ENCODE data around the gene TLCD1.
A peak's percentile ranks its signal among the peaks of the same experiment; 100 is the strongest.
"Not testable (repeated sequence)": the region's sequence is repeated elsewhere in the genome, so short reads cannot be mapped to it uniquely, and the experiment has no call there.

The TLCD1 gene

GRCh38 chr17:28746611-28747050, 20.6 kb upstream of the TLCD1 start:
- no peak for FAIRE-seq

- FAIRE-seq, result no peak
Measured at GRCh38 chr17:28745786-28746411, 19.9 kb upstream of the TLCD1 start.

- FAIRE-seq, result no peak
Measured at GRCh38 chr17:28744972-28745785, 19.1 kb upstream of the TLCD1 start.

- no peak for FAIRE-seq
Measured at GRCh38 chr17:28744104-28744971, 18.3 kb upstream of the TLCD1 start.

DNA sequence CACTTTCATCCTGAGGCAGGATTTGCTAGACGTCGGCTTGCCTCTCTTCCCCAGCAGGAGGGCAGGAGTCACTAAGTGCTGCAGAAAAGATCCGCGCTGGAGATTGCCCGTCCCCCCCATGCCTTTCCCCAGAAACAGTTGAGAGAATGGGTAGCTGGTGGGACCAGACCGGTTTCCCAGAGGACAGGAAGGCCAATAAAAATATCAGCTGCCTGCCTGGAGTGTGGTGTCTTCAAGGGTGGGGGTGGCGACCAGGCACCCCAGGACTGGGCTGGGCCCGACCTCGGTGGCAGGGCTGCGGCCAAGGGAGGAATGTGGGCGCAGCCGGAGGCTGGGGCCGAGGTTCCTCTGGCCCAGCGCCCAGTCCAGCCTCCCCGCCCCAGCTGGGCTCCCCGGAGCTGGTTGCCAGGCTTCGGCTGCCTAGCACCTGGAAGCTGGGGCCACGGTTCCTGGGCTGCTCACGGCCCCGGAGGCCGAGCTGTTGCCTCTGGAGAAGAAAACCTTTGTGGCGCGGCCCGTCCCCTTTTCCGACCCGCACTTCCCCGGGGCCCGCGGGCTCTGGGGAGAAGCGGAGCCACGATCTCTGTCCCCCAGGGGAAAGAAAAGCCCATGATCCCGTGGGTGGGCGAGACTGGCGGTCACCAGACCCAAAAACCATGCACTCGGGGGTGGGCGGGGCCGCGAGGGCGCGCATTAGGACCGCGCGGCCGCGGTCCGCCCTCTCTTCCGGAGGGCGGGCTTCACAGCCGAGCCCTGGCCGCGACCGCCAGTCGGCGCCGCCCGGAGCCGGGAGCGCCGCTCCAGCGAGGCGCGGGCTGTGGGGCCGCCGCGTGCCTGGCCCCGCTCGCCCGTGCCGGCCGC, 17.4 kb upstream of the TLCD1 start, which contains the start of gene TRAF4:
Gene TRAF4, plus strand, starts transcription at position 769 of the 861 bp plus-strand sequence. CDS start 102 bp downstream, outside the sequence.
- no peak for FAIRE-seq

DNA sequence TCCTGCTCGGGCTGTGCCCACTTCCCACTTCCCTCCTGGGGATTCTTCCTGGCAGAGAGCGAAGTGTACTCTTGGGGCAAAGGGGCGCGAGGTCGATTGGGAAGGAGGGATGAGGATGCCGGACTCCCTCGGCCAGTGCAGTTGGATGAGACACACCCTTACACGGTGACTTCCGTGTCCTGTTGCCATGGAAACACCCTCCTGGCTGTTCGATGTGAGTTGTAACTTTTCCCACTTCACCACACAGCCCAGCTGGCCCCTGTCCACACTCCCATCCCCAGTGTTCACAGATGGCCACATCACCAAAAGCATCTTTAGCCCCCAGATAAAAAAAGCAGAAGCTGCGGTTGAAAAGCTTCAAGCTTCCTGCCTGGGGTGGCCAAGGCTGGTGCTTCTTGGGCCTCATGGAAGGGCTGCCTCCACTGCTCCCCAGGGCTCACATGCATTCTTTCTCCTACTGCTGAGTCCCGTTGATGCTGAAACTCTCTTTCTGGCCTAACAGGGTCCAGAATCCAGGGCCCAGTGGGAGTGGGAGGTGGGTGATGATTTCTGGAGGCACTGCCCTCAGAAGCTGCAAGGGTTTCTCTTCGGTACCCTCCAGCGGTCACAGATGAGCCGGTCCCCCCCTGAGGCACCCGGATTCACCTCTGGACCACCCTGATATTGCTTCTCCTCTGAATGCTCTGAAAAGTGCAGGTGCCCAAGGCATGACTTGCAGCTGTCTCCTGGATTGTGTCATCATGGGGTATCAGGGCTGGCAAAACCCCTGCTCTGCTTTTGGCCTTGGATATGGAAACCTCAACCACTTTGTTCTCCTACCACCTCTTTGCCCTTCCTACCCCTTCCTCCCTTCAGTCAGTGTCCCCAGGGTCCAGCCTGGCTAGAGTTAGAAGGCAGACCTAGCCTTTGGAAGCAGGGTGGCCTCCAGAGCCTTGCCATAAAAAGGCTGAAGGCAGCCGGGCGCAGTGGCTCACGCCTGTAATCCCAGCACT, 15.6 kb upstream of the TLCD1 start:
- FAIRE-seq, result no peak

GRCh38 chr17:28740406-28741357, 14.6 kb upstream of the TLCD1 start:
- FAIRE-seq, result no peak

GRCh38 chr17:28738680-28739384, 12.8 kb upstream of the TLCD1 start:
- no peak for FAIRE-seq

GRCh38 chr17:28737770-28738679, 12.0 kb upstream of the TLCD1 start:
- FAIRE-seq, result no peak

- no peak for FAIRE-seq
Measured at GRCh38 chr17:28737316-28737715, 11.3 kb upstream of the TLCD1 start.

DNA sequence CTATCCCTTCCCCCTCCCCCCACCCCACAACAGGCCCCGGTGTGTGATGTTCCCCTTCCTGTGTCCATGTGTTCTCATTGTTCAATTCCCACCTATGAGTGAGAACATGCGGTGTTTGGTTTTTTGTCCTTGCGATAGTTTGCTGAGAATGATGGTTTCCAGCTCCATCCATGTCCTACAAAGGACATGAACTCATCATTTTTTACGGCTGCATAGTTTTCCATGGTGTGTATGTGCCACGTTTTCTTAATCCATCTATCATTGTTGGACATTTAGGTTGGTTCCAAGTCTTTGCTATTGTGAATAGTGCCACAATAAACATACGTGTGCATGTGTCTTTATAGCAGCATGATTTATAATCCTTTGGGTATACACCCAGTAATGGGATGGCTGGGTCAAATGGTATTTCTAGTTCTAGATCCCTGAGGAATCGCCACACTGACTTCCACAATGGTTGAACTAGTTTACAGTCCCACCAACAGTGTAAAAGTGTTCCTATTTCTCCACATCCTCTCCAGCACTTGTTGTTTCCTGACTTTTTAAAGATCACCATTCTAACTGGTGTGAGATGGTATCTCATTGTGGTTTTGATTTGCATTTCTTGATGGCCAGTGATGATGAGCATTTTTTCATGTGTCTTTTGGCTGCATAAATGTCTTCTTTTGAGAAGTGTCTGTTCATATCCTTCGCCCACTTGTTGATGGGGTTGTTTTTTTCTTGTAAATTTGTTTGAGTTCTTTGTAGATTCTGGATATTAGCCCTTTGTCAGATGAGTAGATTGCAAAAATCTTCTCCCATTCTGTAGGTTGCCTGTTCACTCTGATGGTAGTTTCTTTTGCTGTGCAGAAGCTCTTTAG, 10.1 kb upstream of the TLCD1 start:
- not testable (repeated sequence) for FAIRE-seq

DNA sequence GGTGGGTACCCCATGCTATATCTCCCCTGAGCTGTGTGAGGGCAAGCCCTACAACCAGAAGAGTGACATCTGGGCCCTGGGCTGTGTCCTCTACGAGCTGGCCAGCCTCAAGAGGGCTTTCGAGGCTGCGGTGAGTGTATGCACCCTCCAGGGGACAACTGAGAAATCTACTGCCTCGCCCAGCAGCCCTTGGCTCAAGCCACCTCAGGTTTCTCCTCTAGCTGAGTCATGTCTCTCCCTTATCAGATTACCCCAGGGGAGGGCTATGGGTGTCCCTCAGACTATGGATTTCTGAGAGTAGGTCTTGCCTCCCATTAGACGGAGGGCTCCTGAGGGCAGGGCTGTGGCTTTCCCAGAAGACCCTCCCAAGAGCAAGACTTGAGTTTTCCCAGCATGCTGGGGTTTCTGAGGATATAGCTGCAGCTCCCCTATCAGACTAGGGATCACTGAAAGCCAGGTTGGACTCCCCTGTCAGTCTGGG, 9.2 kb upstream of the TLCD1 start:
- FAIRE-seq, result no peak

DNA sequence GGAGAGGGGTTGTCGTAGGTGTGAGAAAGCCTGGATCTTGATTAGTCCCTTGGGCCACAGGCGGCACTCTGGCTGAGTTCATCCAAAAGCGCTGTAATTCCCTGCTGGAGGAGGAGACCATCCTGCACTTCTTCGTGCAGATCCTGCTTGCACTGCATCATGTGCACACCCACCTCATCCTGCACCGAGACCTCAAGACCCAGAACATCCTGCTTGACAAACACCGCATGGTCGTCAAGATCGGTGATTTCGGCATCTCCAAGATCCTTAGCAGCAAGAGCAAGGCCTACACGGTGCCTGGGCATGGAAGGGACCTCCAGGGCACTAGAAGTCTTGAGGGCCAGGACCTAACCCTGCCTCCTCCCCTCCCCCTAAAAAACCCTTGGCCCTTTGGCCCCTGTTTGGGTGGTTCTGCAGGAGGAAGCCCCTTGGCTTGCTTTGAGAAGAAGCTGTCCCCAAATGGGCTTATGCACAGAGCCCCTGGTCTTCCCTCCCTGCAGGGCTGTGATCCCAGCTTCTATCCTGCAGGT, 8.7 kb upstream of the TLCD1 start:
- no peak for FAIRE-seq

GRCh38 chr17:28733346-28733745, 7.3 kb upstream of the TLCD1 start:
- FAIRE-seq, result no peak

DNA sequence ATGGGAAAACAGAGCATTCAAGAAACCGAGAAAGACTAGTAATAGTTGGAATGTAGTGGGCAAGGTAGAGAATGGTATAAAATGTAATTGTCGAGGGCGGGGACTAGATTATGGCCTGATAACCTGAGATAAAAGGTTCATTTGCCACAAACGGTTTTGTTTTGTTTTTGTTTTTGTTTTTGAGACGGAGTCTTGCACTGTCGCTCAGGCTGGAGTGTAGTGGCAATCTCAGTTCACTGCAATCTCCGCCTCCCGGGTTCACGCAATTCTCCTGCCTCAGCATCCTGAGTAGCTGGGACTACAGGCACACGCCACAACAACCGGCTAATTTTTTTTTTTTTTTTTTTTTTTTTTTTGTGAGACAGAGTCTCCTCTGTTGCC, 3.9 kb upstream of the TLCD1 start:
- no peak for FAIRE-seq

- peak; percentile 94 for FAIRE-seq
Measured at GRCh38 chr17:28728364-28729200, 2.5 kb upstream of the TLCD1 start, which contains the start of gene NEK8. TSS of gene NEK8 (plus strand) at chr17:28728788. CDS start at chr17:28728814, 26 bp downstream.

Measured in A204.1 (cell line).